AG04449 (cell line): ENCODE data around the gene PLXDC2.

Source experiments
- CTCF ChIA-PET: fragments of 350-600 bp; formaldehyde crosslinking; extraction: SDS; loops from one replicate; lab custom pipeline; 2021; ENCODE audit warnings: antibody characterized with exemption; lab: Yijun Ruan, JAX
- POLR2A ChIA-PET: fragments of 400-600, 350-600 bp; formaldehyde crosslinking; extraction: SDS; loops from one replicate; lab custom pipeline; 2020; ENCODE audit warnings: antibody characterized with exemption, inconsistent platforms; lab: Yijun Ruan, JAX
- DNase-seq: peaks from one replicate; pipeline ENCODE4 v3.0.0-alpha.2; 2010; ENCODE audit warnings: low read depth, low spot score
- H3K4me3 ChIP-seq: 2 replicates; pipeline ENCODE4 v1.5.1; 2011; ENCODE audit warnings: low read depth, mild to moderate bottlenecking, control low read depth, low read length
- TF ChIP-seq, protein P1 (sequence below): IDR thresholded peaks from one replicate; pipeline ENCODE4 v1.5.1; 2011; ENCODE audit warnings: mild to moderate bottlenecking, moderate library complexity, low read length, control low read depth, inconsistent platforms; ENCODE audit not compliant: insufficient read depth; ENCODE audit errors: missing control alignments

PLXDC2 gene

DNA sequence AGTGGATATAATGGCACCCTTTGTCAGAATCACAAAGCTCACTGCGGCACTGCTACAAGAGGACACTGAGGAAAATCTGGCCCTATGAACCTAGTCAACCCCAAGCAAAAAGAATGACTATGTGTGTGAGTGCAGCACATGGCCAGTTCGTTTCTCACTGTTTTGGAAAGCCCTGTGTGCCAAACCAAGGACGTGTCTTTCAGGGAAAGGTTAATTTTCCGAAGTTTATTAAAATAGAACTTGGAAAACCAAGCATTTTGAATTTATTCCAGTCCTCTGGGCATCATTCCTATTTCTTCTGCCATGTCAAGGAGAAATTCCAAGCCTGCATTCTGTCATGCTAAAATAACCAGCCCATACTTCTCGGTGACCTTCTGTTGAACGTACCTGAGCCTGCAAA, 471.8 kb downstream of the PLXDC2 start:
- no peak for DNase-seq
- POLR2A ChIA-PET: no interaction called here
- CTCF ChIA-PET: no interaction called here
- TF ChIP-seq, protein P1, sequence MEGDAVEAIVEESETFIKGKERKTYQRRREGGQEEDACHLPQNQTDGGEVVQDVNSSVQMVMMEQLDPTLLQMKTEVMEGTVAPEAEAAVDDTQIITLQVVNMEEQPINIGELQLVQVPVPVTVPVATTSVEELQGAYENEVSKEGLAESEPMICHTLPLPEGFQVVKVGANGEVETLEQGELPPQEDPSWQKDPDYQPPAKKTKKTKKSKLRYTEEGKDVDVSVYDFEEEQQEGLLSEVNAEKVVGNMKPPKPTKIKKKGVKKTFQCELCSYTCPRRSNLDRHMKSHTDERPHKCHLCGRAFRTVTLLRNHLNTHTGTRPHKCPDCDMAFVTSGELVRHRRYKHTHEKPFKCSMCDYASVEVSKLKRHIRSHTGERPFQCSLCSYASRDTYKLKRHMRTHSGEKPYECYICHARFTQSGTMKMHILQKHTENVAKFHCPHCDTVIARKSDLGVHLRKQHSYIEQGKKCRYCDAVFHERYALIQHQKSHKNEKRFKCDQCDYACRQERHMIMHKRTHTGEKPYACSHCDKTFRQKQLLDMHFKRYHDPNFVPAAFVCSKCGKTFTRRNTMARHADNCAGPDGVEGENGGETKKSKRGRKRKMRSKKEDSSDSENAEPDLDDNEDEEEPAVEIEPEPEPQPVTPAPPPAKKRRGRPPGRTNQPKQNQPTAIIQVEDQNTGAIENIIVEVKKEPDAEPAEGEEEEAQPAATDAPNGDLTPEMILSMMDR: no peak
- H3K4me3 ChIP-seq: no peak overlapping the region

GRCh38 chr10:20289070-20289828, 473.0 kb downstream of the PLXDC2 start:
- TF ChIP-seq, protein P1: no peak
- no peak for DNase-seq
- H3K4me3 ChIP-seq: no peak overlapping the region
- ChIA-PET POLR2A (no interaction called here), CTCF (no interaction called here)

DNA sequence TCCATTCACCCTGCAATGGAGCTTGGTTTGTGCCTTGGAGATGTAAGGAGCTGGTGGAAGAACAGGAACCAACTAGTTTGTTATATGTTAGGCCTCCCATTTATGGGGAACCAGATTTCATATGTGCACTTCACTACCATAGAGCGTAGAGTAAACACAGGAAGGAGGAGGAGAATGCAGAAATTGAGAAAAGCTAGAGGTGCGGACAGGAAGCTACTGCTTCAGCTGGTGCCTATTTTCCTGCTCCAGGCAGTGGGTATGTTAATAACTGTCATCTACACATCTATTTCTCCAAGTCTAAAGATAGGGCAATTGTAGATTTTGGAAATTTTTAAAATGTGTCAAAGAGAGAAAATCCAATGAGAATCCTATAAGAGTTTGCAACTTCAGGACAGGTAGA, 482.2 kb downstream of the PLXDC2 start:
- ChIA-PET CTCF (no interaction called here), POLR2A (no interaction called here)
- DNase-seq: no peak
- H3K4me3 ChIP-seq: no peak overlapping the region
- TF ChIP-seq, protein P1: no peak

- DNase-seq: no peak
- no peak overlapping the region for H3K4me3 ChIP-seq
- CTCF ChIA-PET: no interaction called here
- TF ChIP-seq, protein P1: no peak
- POLR2A ChIA-PET: no interaction called here
Measured at GRCh38 chr10:20299034-20299736, 483.0 kb downstream of the PLXDC2 start.

DNA sequence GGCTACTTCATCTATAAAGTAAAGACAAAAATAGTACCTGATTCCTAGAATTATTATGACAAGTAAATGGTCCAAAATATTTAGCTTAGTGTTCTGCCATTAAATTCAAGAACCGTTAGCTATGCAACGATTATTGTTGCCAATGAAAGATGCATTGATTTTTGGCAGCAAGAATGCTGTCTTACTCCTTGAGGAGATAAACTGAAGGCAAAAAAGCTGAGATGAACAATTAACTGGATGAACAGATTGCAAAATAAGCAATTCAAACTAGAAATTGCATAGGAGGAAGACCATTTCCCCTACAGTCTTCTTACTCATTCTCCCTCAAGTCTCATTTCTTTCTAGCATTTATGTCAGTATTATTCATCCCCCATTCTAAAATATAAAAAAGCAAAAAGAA, 484.5 kb downstream of the PLXDC2 start:
- H3K4me3 ChIP-seq: no peak overlapping the region
- TF ChIP-seq, protein P1: no peak
- POLR2A ChIA-PET: no interaction called here
- CTCF ChIA-PET: no interaction called here
- DNase-seq: no peak

GRCh38 chr10:20302033-20302432, 485.8 kb downstream of the PLXDC2 start:
- no peak for DNase-seq
- TF ChIP-seq, protein P1: no peak
- ChIA-PET POLR2A (no interaction called here), CTCF (no interaction called here)
- no peak overlapping the region for H3K4me3 ChIP-seq
